Measurements from ENCODE around the gene AUTS2. TPM values are rescaled to one million over a fixed set of nuclear protein-coding genes. Genes with fewer than 3 reads are reported as not detected.

The AUTS2 gene
- total RNA-seq, 1 donor from 2014 or later, result 80.6 TPM

GRCh38 chr7:70741666-70742065 is 1143.4 kb downstream of the AUTS2 start:
- peaks cover 2% of the 10 kb centered on the region for H3K36me3 Mint-ChIP-seq (ENCODE audit: unreplicated experiment)
- H3K27ac Mint-ChIP-seq (ENCODE audit: unreplicated experiment), result no peak overlapping the region
- no peaks in the 10 kb centered on the region for H3K9me3 Mint-ChIP-seq (ENCODE audit: unreplicated experiment)
- H3K27me3 Mint-ChIP-seq (ENCODE audit: unreplicated experiment), result no peaks in the 10 kb centered on the region
- H3K4me1 Mint-ChIP-seq (ENCODE audit: unreplicated experiment), result peaks cover 28% of the 10 kb centered on the region
- no peak overlapping the region for H3K4me3 Mint-ChIP-seq (ENCODE audit: unreplicated experiment)
- no peak for TF ChIP-seq CTCF (IDR thresholded peaks at IDR 0.05)
- DNase-seq (ENCODE audit: extremely low spot score, unreplicated experiment), result no peak

GRCh38 chr7:70743531-70744325 is 1145.5 kb downstream of the AUTS2 start:
- TF ChIP-seq CTCF (IDR thresholded peaks at IDR 0.05), result no peak
- DNase-seq (ENCODE audit: extremely low spot score, unreplicated experiment), result no peak
- H3K9me3 Mint-ChIP-seq (ENCODE audit: unreplicated experiment), result no peaks in the 10 kb centered on the region
- H3K36me3 Mint-ChIP-seq (ENCODE audit: unreplicated experiment), result peaks cover 2% of the 10 kb centered on the region
- no peak overlapping the region for H3K4me3 Mint-ChIP-seq (ENCODE audit: unreplicated experiment)
- H3K27me3 Mint-ChIP-seq (ENCODE audit: unreplicated experiment), result no peaks in the 10 kb centered on the region
- H3K4me1 Mint-ChIP-seq (ENCODE audit: unreplicated experiment), result peaks cover 12% of the 10 kb centered on the region
- H3K27ac Mint-ChIP-seq (ENCODE audit: unreplicated experiment), result no peak overlapping the region

GRCh38 chr7:70744492-70744891 is 1146.2 kb downstream of the AUTS2 start:
- DNase-seq (ENCODE audit: extremely low spot score, unreplicated experiment), result no peak
- Mint-ChIP-seq H3K4me3 (ENCODE audit: unreplicated experiment) (no peak overlapping the region), H3K36me3 (ENCODE audit: unreplicated experiment) (peaks cover 2% of the 10 kb centered on the region), H3K27me3 (ENCODE audit: unreplicated experiment) (no peaks in the 10 kb centered on the region), H3K9me3 (ENCODE audit: unreplicated experiment) (no peaks in the 10 kb centered on the region), H3K27ac (ENCODE audit: unreplicated experiment) (no peak overlapping the region), H3K4me1 (ENCODE audit: unreplicated experiment) (peaks cover 7% of the 10 kb centered on the region)
- TF ChIP-seq CTCF (IDR thresholded peaks at IDR 0.05), result no peak

- Mint-ChIP-seq H3K4me3 (ENCODE audit: unreplicated experiment) (no peak overlapping the region), H3K9me3 (ENCODE audit: unreplicated experiment) (no peaks in the 10 kb centered on the region), H3K36me3 (ENCODE audit: unreplicated experiment) (peaks cover 9% of the 10 kb centered on the region), H3K27me3 (ENCODE audit: unreplicated experiment) (no peaks in the 10 kb centered on the region), H3K27ac (ENCODE audit: unreplicated experiment) (no peak overlapping the region), H3K4me1 (ENCODE audit: unreplicated experiment) (peaks cover 10% of the 10 kb centered on the region)
- no peak for DNase-seq (ENCODE audit: extremely low spot score, unreplicated experiment)
- TF ChIP-seq CTCF (IDR thresholded peaks at IDR 0.05), result no peak
Observed at GRCh38 chr7:70749831-70750230, 1151.6 kb downstream of the AUTS2 start.

- Mint-ChIP-seq H3K27me3 (ENCODE audit: unreplicated experiment) (no peaks in the 10 kb centered on the region), H3K27ac (ENCODE audit: unreplicated experiment) (no peak overlapping the region), H3K4me1 (ENCODE audit: unreplicated experiment) (peaks cover 12% of the 10 kb centered on the region), H3K9me3 (ENCODE audit: unreplicated experiment) (no peaks in the 10 kb centered on the region), H3K36me3 (ENCODE audit: unreplicated experiment) (peaks cover 7% of the 10 kb centered on the region), H3K4me3 (ENCODE audit: unreplicated experiment) (no peak overlapping the region)
- TF ChIP-seq CTCF (IDR thresholded peaks at IDR 0.05), result no peak
- DNase-seq (ENCODE audit: extremely low spot score, unreplicated experiment), result no peak
Observed at GRCh38 chr7:70751895-70752294, 1153.6 kb downstream of the AUTS2 start.
